Mononuclear cell (primary cell): ENCODE measurements around the gene METTL5. TPM values are rescaled to one million over a fixed set of nuclear protein-coding genes. Genes with fewer than 3 reads are reported as not detected.
"Not testable (repeated sequence)": the region's sequence is repeated elsewhere in the genome, so short reads cannot be mapped to it uniquely, and the experiment has no call there.

Experiments
- H3K27me3 ChIP-seq: 2 replicates; pipeline ENCODE4 v1.6.0; 2011; ENCODE audit warnings: low read length, control low read depth; ENCODE audit not compliant: insufficient read depth
- H3K4me1 ChIP-seq: 2 replicates; pipeline ENCODE4 v1.5.1; 2011; ENCODE audit warnings: mild to moderate bottlenecking, low read length, control low read depth; ENCODE audit not compliant: insufficient read depth
- H3K4me3 ChIP-seq: 2 replicates; pipeline ENCODE4 v1.5.1; 2011; ENCODE audit warnings: mild to moderate bottlenecking, low read length, moderate library complexity
- H3K9me3 ChIP-seq: 2 replicates; pipeline ENCODE4 v1.5.1; 2011; ENCODE audit warnings: low read depth, mild to moderate bottlenecking, control low read depth, low read length
- total RNA-seq: library from RNA; depleted of rRNA; stranded (reverse); fragments of >200 nt; gene quantifications from one replicate; pipeline ENCODE4 v1.2.3, GENCODE V29; 2012

The METTL5 gene
- total RNA-seq, 1 donor = 30.1 TPM

DNA sequence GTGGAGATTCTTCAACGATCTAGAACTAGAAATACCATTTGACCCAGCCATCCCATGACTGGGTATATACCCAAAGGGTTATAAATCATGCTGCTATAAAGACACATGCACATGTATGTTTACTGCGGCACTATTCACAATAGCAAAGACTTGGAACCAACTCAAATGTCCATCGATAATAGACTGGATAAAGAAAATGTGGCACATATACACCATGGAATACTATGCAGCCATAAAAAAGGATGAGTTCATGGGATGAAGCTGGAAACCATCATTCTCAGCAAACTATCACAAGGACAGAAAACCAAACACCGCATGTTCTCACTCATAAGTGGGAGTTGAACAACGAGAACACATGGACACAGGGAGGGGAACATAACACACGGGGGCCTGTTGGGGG is 7.3 kb downstream of the METTL5 start:
- not testable (repeated sequence) for H3K4me1 ChIP-seq, H3K27me3 ChIP-seq, H3K4me3 ChIP-seq, H3K9me3 ChIP-seq

DNA sequence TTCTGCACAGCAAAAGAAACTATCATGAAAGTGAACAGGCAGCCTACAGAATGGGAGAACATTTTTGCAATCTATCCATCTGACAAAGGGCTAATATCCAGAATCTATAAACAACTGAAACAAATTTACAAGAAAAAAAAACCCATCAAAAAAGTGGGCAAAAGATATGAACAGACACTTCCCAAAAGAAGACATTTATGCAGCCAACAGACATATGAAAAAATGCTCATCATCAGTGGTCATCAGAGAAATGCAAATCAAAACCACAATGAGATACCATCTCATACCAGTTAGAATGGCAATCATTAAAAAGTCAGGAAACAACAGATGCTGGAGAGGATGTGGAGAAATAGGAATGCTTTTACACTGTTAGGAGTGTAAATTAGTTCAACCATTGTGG is 7.7 kb downstream of the METTL5 start:
- H3K4me1 ChIP-seq, H3K4me3 ChIP-seq, H3K27me3 ChIP-seq, H3K9me3 ChIP-seq: not testable (repeated sequence)

DNA sequence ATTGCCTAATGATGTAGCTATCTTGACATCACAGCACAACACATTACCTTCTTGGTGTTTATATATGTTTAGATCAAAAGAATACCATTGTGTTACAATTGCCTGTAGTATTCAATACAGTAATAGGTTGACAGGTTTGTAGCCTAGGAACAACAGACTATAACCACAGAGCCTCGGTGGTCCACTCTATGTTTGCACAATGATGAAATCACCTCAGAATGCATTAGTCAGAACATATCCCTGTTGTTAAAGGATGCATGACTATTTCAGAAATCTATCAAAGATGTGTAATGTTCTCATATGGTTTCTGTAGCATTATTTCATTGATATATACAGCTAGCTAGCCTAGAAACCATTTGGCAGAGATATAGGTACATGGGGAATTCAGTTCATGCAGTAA is 8.9 kb downstream of the METTL5 start:
- Histone ChIP-seq H3K4me3 (no peak overlapping the region), H3K27me3 (no peaks in the 10 kb centered on the region), H3K9me3 (no peaks in the 10 kb centered on the region), H3K4me1 (no peaks in the 10 kb centered on the region)

DNA sequence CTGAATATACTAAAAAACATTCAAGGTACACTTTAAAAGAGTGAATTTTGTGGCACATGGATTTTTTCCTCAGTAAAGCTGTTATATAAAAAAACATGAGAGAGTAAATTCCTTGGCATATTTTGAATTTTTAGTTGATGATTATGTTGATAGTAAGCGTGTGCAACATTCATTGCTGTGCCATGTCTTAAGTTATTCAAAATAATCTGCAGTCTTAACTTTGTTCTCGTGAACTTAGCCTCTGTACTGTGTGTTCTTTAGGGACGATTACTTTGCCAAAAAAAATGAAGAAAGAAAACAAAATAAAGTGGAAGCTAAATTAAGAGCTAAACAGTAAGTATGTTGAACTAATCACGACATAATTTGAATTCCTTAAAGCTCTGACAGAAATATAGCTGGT is 16.5 kb downstream of the METTL5 start:
- Histone ChIP-seq H3K27me3 (no peaks in the 10 kb centered on the region), H3K9me3 (no peaks in the 10 kb centered on the region), H3K4me3 (no peak overlapping the region), H3K4me1 (peaks cover 4% of the 10 kb centered on the region)

DNA sequence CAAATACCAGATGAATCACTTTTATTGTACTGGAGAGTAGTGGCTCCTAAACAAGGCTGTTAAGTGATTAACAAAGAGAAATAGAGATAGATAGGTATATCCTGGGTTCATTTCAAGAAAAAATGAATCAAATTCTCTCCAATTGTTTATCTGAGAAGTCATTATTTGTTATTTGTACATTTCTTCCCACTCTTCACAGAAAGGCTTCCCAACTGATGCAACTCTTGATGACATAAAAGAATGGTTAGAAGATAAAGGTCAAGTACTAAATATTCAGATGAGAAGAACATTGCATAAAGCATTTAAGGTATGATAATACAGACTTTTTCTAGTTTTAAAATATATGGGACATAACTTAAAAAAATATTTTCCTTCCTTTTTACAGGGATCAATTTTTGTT is 18.1 kb downstream of the METTL5 start:
- no peak overlapping the region for H3K4me3 ChIP-seq
- no peaks in the 10 kb centered on the region for H3K9me3 ChIP-seq
- H3K27me3 ChIP-seq = no peaks in the 10 kb centered on the region
- H3K4me1 ChIP-seq = peaks cover 9% of the 10 kb centered on the region

DNA sequence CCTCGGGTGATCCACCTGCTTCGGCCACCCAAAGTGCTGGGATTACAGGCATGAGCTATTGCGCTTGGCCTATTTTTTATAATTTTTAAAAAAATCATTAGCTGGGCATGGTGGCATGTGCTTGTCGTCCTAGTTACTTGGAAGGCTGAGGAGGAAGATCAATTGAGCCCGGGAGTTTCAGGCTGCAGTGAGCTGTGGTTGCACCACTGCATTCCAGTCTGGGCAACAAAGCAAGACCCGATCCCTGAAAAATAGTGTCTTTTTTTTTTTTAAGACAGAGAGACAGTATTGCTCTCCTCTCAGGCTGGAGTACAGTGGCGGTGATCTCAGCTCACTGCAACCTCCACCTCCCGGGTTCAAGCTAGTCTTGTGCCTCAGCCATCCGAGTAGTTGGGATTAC is 21.2 kb downstream of the METTL5 start:
- H3K9me3 ChIP-seq = no peaks in the 10 kb centered on the region
- no peaks in the 10 kb centered on the region for H3K27me3 ChIP-seq
- H3K4me3 ChIP-seq = no peak overlapping the region
- peaks cover 23% of the 10 kb centered on the region for H3K4me1 ChIP-seq

DNA sequence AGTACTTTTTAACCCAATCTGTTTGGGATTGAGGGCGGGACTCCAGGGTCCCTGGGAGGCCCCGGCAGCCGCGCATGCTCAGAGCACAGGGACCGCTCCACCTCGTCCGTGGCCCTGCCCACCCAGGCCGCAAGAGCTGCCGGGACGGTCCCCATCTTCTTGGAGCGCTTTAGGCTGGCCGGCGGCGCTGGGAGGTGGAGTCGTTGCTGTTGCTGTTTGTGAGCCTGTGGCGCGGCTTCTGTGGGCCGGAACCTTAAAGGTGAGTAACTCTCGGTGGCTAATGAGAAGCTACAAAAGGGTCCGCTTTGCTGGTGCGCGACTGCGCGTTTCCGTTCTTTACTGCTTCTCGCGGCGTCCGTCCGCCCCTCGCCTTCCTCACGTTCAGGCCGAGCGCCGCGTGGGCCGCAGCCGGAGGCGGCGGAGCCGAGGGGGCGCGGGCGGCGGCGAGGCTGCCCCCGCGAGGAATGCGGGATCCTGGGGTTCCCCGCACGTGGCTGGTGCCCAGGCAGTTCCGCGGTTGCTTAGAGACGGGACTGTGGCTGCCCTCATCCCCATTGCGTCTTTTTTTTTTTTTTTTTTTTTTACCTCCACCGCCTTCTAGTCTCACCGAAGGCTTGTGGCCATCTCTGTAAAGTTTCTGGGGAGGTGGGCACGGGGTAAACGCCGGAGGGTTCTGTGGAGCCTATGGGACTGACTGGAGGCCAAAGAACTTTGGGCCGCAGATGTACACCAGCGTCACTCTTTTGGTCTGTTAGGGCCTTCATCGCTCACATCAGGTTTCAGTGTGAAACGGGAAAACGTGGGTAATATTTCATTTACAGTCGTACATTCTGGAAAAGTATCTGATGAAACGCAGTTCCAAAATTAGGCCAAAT is 25.8 kb downstream of the METTL5 start, which contains the start of gene SSB:
Gene SSB, plus strand, starts transcription at position 154 of the 875 bp plus-strand sequence. CDS start 2,090 bp downstream, outside the sequence.
- peak within 1 kb of the TSS; percentile 79 for H3K4me3 ChIP-seq

GRCh38 chr2:169798397-169798717 is 26.3 kb downstream of the METTL5 start:
- Histone ChIP-seq H3K4me3 (peak overlapping the region; percentile 79), H3K9me3 (no peaks in the 10 kb centered on the region), H3K27me3 (no peaks in the 10 kb centered on the region), H3K4me1 (peaks cover 19% of the 10 kb centered on the region)

More for the DNA sequence above, 25.8 kb downstream of the METTL5 start, which contains the start of gene SSB:
- Histone ChIP-seq H3K4me1 (peaks cover 19% of the 10 kb centered on the region), H3K9me3 (no peaks in the 10 kb centered on the region), H3K27me3 (no peaks in the 10 kb centered on the region)

DNA sequence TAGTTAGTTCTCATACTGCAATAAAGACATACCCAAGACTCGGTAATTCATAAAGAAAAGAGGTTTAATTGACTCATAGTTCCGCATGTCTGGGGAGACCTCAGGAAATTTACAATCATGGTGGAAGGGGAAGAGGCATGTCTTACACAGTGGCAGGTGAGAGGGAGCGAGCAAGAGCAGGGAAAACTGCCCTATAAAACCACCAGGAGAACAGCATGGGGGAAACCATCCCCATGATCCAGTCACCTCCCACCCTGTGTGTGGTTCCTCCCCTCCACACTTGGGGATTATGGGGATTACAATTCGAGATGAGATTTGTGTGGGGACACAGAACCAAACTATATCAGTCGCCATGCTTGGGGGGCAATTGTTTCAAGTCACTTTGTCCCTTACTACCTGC is 27.1 kb downstream of the METTL5 start:
- peaks cover 19% of the 10 kb centered on the region for H3K4me1 ChIP-seq
- H3K4me3 ChIP-seq = no peak overlapping the region
- H3K27me3 ChIP-seq = no peaks in the 10 kb centered on the region
- no peaks in the 10 kb centered on the region for H3K9me3 ChIP-seq

DNA sequence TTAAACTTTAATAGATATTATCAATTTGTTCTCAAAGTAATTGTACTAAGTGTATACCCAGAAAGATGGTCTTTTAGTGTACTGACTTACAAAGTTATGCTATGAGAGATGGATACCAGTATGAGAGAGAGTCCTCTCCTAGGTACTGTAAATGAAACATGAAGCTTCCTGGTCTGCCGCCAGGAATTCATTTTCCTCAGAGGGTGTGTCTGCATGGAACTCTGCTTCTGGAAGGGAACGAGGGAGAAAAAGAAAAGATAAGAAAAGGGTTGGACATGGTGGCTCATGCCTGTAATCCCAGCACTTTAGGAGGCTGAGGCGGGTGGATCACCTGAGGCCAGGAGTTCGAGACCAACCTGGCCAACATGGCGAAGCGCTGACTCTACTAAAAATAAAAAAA is 28.3 kb downstream of the METTL5 start:
- Histone ChIP-seq H3K4me3 (no peak overlapping the region), H3K9me3 (no peaks in the 10 kb centered on the region), H3K4me1 (peaks cover 14% of the 10 kb centered on the region), H3K27me3 (no peaks in the 10 kb centered on the region)

- Histone ChIP-seq H3K4me1 (peaks cover 11% of the 10 kb centered on the region), H3K4me3 (no peak overlapping the region), H3K27me3 (peaks cover 2% of the 10 kb centered on the region), H3K9me3 (no peaks in the 10 kb centered on the region)
These were observed 29.5 kb downstream of the METTL5 start for GRCh38 chr2:169795181-169795580.

GRCh38 chr2:169790581-169790980 is 34.1 kb downstream of the METTL5 start:
- Histone ChIP-seq H3K4me1 (peaks cover 3% of the 10 kb centered on the region), H3K27me3 (peaks cover 22% of the 10 kb centered on the region), H3K9me3 (no peaks in the 10 kb centered on the region), H3K4me3 (no peak overlapping the region)

GRCh38 chr2:169782513-169782912 is 42.2 kb downstream of the METTL5 start:
- H3K4me3 ChIP-seq = no peak overlapping the region
- H3K4me1 ChIP-seq = no peaks in the 10 kb centered on the region
- no peaks in the 10 kb centered on the region for H3K9me3 ChIP-seq
- no peaks in the 10 kb centered on the region for H3K27me3 ChIP-seq

DNA sequence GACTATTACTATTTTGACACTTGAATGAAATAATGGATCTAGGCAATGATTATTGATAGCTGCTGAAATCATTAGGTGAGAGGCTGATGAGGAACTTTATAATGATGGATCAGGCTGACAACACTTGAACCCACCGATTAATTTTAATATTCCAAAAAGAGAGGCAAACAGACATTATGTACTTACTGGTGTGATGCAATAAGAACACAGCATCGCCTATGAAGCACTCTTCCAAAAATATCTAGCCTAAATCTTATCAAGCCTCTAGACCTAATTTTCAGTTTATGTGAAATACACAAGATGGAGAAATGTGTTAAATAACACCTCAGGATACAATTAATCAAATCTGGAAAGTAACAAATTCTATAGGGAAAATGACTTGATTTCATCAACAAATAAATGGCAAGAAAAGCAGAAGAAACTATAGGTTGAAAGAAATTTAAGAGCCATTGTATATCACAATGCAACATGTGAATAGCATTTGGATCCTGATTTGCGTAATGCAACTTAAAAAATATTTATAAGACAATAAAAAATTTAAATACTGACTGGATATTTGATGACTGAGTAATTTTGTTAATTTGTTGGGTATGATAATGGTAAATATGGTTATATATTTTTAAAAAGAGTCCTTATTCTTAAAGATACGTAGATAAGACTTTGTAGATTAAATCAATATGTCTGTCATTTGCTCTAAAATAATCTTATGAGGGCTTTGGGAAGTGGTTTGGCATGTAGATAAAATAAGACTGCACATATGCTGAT is 43.3 kb downstream of the METTL5 start:
- Histone ChIP-seq H3K27me3 (no peaks in the 10 kb centered on the region), H3K4me1 (no peaks in the 10 kb centered on the region), H3K9me3 (no peaks in the 10 kb centered on the region), H3K4me3 (no peak overlapping the region)

GRCh38 chr2:169778446-169778845 is 46.3 kb downstream of the METTL5 start:
- no peaks in the 10 kb centered on the region for H3K4me1 ChIP-seq
- H3K9me3 ChIP-seq = no peaks in the 10 kb centered on the region
- no peaks in the 10 kb centered on the region for H3K27me3 ChIP-seq

More at GRCh38 chr2:169778446-169778845, 46.3 kb downstream of the METTL5 start:
- no peak overlapping the region for H3K4me3 ChIP-seq
